Activated CD4-positive, CD25-positive, alpha-beta regulatory T cell treated with anti-CD3 and anti-CD28 coated beads, Interleukin-2, amount 50 U/mL, for 72 hours (primary cell): ENCODE data around the gene APEX2.
"Not testable (repeated sequence)": the region's sequence is repeated elsewhere in the genome, so short reads cannot be mapped to it uniquely, and the experiment has no call there.

Experiments used
- DNase-seq: peaks from one replicate; pipeline ENCODE4 v3.0.0; 2021

APEX2 gene

DNA sequence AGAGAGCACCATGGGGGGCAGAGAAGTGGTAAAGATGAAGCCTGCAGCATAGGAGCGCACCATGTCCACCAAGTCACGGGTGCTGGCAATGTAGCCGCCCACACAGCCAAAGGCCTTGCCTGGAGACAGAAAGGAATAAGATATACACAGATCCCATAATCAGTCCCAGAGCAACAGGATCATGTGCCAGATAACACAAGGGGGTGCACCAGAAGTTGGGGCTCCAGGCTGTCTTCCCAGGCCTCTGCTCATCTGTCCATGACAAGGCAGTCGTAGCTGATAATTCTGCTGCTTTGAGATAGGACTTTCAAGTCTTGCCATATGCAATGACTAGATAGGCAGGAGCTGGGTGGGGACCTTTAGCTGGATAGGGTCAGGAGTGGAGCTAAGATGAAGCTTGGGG, 14.7 kb downstream of the APEX2 start:
- DNase-seq: no peak

DNA sequence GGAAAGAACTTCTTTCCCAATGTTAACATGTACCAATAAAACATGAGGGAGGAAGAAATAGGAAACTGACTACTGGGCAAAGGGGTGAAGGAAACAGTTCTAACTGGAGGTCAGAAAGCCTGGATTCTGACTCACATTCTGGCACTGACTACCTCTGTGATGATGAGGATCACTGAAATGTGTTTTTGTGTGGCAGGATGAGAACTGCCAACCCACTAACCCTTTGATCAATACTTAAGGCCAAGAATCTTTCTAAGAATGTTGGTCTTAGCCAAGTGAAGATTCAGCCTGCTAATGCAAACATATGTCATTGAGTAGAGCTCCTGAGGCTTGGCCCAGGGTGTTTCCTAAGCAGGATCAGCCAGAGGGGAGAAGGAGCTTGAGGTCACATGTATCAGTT, 26.0 kb downstream of the APEX2 start:
- DNase-seq: no peak

DNA sequence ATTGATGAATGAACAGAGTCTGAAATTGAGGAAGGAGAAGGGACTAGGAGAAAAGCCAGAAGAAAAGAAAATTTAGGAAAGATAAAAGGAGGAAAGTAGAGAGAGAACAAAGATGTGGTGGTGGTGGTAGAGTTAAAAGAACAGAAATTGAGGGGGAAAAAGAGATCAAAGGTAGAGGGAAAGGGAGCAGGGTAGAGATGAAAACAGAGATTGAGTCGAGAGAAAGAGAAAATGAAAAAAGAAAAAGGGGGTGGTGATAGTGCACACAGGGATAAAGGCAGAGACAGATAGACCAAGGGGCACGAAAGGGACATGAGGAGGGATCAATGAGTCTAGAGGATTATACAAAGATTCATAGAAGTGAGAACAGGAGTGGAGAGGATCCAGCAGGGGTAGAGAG, 26.7 kb downstream of the APEX2 start:
- no peak for DNase-seq

DNA sequence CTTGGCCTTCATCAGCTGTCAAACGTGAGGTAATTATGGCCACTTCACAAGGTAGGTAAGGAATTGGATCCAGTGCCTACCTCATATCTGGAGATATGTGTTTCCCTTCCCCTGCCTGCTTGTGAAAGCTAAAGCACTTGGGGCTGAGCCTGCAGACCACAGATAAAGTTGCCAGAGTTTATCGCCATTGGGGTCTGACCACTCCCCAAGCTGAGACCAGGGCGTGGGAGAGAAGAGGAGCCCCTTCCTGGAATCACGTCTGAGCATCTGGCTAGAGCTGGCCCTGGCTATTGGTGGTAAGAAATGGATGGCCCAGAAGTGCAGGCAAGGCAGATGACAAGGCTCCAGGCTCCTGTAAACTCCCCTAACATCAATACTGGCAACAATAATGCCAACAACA, 27.9 kb downstream of the APEX2 start:
- no peak for DNase-seq

DNA sequence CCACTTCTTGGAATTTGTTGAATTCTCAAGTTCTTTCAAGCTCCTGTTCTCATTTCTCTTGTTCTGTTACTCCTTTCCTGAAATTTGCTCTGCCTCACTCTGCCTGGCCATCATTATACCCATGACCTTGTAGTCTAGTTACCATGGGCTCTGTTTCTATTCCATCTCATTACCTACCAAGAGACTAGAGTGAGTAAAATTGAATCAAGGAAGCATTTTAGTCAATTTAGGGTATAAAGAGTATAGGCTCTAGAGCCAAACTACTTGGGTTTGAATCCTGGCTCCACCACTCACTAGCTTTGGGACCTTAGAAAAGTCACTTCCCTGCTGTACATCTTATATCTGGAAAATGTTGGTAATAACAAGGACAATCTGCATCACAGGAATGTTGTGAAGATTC, 28.4 kb downstream of the APEX2 start:
- no peak for DNase-seq

DNA sequence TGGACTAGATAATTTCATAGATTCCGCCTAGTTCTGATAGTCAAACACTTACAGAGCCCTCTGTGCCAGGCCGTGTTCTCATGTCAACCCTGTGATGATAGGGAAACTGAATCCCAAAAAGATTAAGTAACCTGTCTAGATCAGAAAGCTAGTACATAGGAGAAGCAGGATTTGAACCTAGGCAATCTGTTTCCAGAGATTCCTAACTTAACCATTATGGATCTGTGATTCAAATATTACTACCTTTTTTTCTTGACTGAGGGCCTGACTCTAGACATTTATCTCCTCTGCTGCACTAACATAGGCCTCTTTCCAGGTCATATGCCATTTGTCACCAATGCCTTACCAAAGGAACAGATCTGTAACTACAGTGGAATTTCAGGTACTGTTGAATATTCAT, 29.1 kb downstream of the APEX2 start:
- DNase-seq: no peak

DNA sequence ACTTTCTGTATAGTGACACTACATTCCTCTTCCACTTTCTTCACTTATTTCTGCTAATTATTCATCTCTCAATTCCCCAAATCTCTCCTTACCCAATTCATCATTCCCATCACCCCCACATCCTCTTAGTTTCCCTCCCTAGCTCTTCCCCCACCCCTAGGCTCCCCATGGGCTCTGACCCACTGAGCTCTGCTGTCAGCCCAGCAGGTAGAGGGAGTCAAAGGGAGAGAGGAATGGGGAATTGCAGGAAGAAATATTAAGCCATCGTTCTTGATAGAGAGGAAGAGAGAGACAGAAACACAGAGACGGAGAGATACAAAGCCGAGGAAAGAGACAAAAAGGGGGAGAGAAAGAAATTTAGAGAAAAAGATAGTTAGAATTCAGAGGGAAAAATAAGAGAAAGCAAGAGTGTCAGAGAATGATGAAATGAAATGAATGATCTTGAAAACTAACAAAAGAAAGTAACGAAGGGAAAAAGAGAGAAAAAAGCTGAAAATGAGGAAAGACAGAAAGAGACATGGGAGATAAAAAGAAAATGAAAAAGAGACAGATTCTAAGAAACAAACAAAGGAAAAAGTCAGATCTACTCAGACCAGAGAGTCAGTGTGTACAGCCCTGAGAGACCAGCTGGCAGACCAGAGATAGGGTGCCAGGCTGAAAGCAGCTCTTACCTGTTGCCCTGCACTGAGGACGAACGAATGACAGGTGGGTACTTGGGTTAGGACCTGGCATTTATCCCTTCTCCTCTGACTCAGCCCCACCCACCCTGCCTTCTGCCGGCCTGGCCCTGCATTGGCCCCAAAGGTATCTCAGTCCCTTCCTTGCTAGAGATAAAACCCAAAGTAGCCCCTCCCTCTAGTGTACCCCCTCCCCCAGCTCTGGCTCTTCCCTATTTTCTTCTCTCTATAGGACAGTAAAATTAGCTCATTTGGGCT, 30.4 kb downstream of the APEX2 start, which contains the start of gene ALAS2:
TSS of gene ALAS2 (minus strand) at position 707 of the 935 bp plus-strand sequence. CDS start 4,977 bp downstream, outside the sequence.
- no peak for DNase-seq

DNA sequence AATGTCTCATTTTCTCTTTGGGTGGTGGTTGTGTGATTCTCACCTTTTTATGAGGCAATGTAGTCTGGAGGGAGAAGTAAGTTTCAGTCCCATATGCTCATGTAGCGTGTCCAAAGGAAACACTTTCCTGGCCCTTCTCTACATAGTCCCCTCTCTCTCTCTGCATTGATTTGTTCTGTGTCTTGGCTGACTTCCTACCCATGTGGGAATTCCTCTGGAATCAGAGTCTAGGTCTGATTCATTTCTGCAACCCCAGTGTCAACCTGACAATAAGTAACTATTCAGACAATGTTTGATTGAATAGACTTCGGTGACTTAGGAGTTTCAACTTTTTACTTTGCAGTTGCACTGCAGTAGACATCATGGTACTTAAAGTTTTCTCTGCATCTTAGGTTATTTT, 33.3 kb downstream of the APEX2 start:
- DNase-seq: no peak

DNA sequence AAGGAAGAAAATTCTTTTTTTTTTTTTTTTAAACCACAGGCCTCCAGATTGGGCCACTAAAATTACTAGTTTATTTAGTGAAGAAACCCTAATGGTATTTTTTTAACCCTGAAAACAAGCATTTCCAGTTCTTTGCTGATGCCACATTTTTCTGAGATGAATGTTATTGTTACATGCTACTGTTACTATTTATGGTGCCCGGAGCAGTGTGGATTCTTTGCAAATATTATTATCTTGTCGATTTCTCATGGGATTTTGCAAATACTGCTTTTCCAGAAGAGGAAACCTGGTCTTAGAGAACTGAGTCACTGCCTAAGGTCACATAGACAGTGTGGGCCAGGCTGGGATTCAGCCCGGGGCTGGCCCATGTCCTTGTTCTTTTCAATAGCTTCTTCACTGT, 39.3 kb downstream of the APEX2 start:
- DNase-seq: no peak

DNA sequence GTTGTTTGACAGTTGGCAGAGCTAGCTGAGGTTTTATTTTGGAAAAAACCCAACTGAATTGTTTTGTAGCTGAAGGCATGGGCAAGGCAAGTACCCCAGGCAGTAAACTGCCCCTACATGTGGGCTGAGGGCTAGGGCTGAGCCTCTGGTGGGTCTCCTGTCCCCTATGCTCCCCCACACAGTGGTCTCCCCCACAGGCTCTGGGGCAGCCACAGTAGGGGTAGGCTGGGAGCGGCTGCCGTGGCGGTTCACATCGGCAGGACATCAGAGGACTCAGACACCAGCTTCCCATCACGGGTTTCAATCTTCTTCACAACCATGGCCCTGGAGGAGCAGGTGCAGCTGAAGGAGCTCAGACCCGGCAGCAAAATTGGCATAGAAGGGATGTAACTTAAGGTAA, 41.4 kb downstream of the APEX2 start:
- DNase-seq: no peak

DNA sequence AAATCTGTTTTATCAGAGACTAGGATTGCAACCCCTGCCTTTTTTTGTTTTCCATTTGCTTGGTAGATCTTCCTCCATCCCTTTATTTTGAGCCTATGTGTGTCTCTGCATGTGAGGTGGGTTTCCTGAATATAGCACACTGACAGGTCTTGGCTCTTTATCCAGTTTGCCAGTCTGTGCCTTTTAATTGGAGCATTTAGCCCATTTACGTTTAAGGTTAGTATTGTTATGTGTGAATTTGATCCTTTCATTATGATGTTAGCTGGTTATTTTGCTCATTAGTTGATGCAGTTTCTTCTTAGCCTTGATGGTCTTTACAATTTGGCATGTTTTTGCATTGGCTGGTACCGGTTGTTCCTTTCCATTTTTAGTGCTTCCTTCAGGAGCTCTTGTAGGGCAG, 50.4 kb downstream of the APEX2 start:
- not testable (repeated sequence) for DNase-seq

DNA sequence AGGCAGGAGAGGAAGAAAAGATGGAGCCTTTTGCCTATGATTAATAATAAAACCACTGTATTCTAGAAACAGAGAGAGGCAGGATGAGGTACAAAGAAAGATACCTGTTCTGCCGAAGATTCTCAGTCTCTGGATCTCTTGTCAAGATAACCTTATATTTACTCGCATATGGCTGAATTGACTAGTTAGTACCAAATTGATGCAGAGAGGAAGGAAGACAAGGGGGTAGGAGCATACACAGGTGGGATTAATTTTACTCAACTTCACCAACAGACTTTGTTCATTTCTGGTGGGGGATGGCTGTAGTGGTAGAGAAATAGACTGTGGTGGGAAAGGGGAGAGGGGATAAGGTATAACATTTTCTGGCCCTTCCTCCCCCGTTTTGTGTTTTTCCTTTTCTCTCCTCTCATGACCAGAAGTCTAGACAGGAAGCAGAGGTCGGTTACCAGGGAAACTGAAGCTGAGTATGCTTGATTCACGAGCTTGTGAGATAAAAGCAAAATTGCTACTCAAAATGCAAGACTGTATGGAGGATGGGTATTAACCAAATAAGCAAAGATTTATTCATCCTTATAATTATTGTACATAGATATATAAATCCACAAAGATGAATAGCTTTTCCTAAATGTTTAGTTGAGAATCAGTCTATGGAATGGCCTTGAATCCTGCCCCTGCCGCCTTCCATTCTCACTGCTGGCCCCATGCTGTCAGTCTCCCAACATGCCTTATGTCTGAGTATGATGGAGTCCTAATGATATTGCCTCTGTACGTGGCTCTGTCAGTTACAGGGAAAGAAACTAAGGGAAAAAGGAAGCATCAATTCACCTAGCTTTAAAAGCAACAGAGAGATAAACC, 56.9 kb downstream of the APEX2 start:
- no peak for DNase-seq

DNA sequence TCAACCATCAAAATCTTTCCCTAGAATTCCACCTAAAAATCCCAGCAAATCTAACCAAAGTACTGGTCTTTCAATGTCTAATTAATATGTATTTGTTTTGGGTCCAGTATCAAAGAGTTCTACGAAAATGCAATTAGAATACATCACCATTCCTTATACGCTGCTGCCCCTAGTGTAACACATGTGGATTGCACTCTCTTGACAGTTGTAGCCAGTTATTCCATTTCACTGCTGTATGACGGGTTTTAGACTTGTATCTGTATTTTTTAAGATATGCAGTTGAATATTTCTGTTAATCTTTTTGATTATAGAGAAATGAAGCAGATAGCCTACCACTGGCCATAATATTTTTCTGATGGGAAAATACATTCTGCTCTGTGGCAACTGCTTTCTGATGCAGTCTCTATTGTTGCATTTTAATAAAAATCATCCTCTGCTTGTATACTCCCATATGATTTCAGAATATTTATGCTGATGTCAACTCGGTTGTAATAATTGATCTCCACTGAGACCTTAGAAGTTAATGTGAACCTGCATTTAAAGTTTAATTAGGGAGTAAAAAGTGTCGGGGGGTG, 57.6 kb downstream of the APEX2 start:
- DNase-seq: no peak
